Activated naive CD8-positive, alpha-beta T cell treated with anti-CD3 and anti-CD28 coated beads, Interleukin-2, amount 10 ng/mL, durations not matched to agents 7 days and 5 days (primary cell): ENCODE measurements around the gene AIRE. TPM values are rescaled to one million over a fixed set of nuclear protein-coding genes. Genes with fewer than 3 reads are reported as not detected.

Experiments
- ATAC-seq: fragments of 150-1000 bp; cut with Tn5 transposase; one replicate; pipeline ENCODE4 v1.10.0; 2021; ENCODE audit warnings: low read depth, moderate library complexity
- POLR2A ChIA-PET: fragments of 350-600 bp; sonication (Branson Sonifier 250); formaldehyde crosslinking; loops from one replicate; lab custom pipeline; 2021; ENCODE audit warnings: antibody characterized with exemption; lab: Charles Lee
- DNase-seq: peaks from one replicate; pipeline ENCODE4 v3.0.0; 2021
- H3K27ac Mint-ChIP-seq: one replicate; pipeline ENCODE4 v1.8.0; 2022; ENCODE audit warnings: mild to moderate bottlenecking, mixed read lengths
- H3K27me3 Mint-ChIP-seq: one replicate; pipeline ENCODE4 v1.8.0; 2022; ENCODE audit warnings: mild to moderate bottlenecking, moderate library complexity, mixed read lengths
- H3K36me3 Mint-ChIP-seq: one replicate; pipeline ENCODE4 v1.8.0; 2021; ENCODE audit warnings: mild to moderate bottlenecking, mixed read lengths
- H3K4me1 Mint-ChIP-seq: one replicate; pipeline ENCODE4 v1.8.0; 2021; ENCODE audit warnings: mixed read lengths
- H3K4me3 Mint-ChIP-seq: one replicate; pipeline ENCODE4 v1.8.0; 2022; ENCODE audit warnings: mild to moderate bottlenecking, moderate library complexity, mixed read lengths
- H3K9me3 Mint-ChIP-seq: one replicate; pipeline ENCODE4 v1.8.0; 2021; ENCODE audit warnings: mixed read lengths
- total RNA-seq, 2 experiments: library from RNA; stranded (reverse); gene quantifications; one replicate each; pipeline ENCODE4 v1.2.3, GENCODE V29; 2021

AIRE gene
- total RNA-seq, 2 experiments from 2014 or later = not detected

GRCh38 chr21:44260791-44261631 lies 24.7 kb upstream of the AIRE start:
- Mint-ChIP-seq H3K9me3 (no peaks in the 10 kb centered on the region), H3K27ac (no peak overlapping the region), H3K4me3 (no peak overlapping the region), H3K27me3 (no peaks in the 10 kb centered on the region), H3K36me3 (no peaks in the 10 kb centered on the region), H3K4me1 (no peaks in the 10 kb centered on the region)
- ATAC-seq (no peak), DNase-seq (no peak)
- POLR2A ChIA-PET = no interaction called here

- ATAC-seq = no peak
- Mint-ChIP-seq H3K4me1 (no peaks in the 10 kb centered on the region), H3K27me3 (no peaks in the 10 kb centered on the region), H3K4me3 (no peak within 1 kb of the TSS), H3K27ac (no peak within 1 kb of the TSS), H3K36me3 (no peaks in the 10 kb centered on the region), H3K9me3 (no peaks in the 10 kb centered on the region)
- POLR2A ChIA-PET = no interaction called here
- no peak for DNase-seq
These were observed 23.9 kb upstream of the AIRE start, which contains the start of gene DNMT3L for GRCh38 chr21:44261675-44262295. Gene DNMT3L (minus strand): TSS chr21:44261897. CDS start chr21:44261259, 638 bp downstream.

GRCh38 chr21:44262338-44263056 lies 23.2 kb upstream of the AIRE start:
- Mint-ChIP-seq H3K9me3 (no peaks in the 10 kb centered on the region), H3K36me3 (no peaks in the 10 kb centered on the region), H3K4me1 (no peaks in the 10 kb centered on the region), H3K4me3 (no peak overlapping the region), H3K27ac (no peak overlapping the region), H3K27me3 (no peaks in the 10 kb centered on the region)
- POLR2A ChIA-PET = no interaction called here
- ATAC-seq = no peak
- no peak for DNase-seq

GRCh38 chr21:44263221-44263760 lies 22.4 kb upstream of the AIRE start:
- no peaks in the 10 kb centered on the region for H3K9me3 Mint-ChIP-seq
- H3K27ac Mint-ChIP-seq = no peak overlapping the region
- H3K4me1 Mint-ChIP-seq = no peaks in the 10 kb centered on the region
- ATAC-seq (no peak), DNase-seq (no peak)
- no peaks in the 10 kb centered on the region for H3K36me3 Mint-ChIP-seq
- no peak overlapping the region for H3K4me3 Mint-ChIP-seq
- POLR2A ChIA-PET = no interaction called here
- no peaks in the 10 kb centered on the region for H3K27me3 Mint-ChIP-seq

- Mint-ChIP-seq H3K9me3 (no peaks in the 10 kb centered on the region), H3K36me3 (no peaks in the 10 kb centered on the region), H3K4me1 (no peaks in the 10 kb centered on the region), H3K4me3 (no peak overlapping the region), H3K27me3 (no peaks in the 10 kb centered on the region), H3K27ac (no peak overlapping the region)
- no peak for DNase-seq
- POLR2A ChIA-PET = no interaction called here
- no peak for ATAC-seq
These were observed 21.9 kb upstream of the AIRE start for GRCh38 chr21:44263768-44264167.

- no peak for DNase-seq
- Mint-ChIP-seq H3K4me1 (no peaks in the 10 kb centered on the region), H3K4me3 (no peak overlapping the region), H3K36me3 (no peaks in the 10 kb centered on the region), H3K27me3 (no peaks in the 10 kb centered on the region), H3K9me3 (no peaks in the 10 kb centered on the region), H3K27ac (no peak overlapping the region)
- ATAC-seq = no peak
- POLR2A ChIA-PET = no interaction called here
These were observed 19.9 kb upstream of the AIRE start for GRCh38 chr21:44265734-44266270.

- no peak for DNase-seq
- H3K4me3 Mint-ChIP-seq = no peak overlapping the region
- H3K27me3 Mint-ChIP-seq = no peaks in the 10 kb centered on the region
- no peaks in the 10 kb centered on the region for H3K36me3 Mint-ChIP-seq
- no peaks in the 10 kb centered on the region for H3K4me1 Mint-ChIP-seq
- POLR2A ChIA-PET = interaction anchor here (0.7 kb wide), 1 partner anchor 27 kb away, joined by 3 read pairs; no protein-coding TSS in a partner anchor
- no peak overlapping the region for H3K27ac Mint-ChIP-seq
- ATAC-seq = peak; percentile 30
- H3K9me3 Mint-ChIP-seq = no peaks in the 10 kb centered on the region
These were observed 18.0 kb upstream of the AIRE start for GRCh38 chr21:44267655-44268142.

- Mint-ChIP-seq H3K27ac (no peak overlapping the region), H3K27me3 (no peaks in the 10 kb centered on the region), H3K4me3 (no peak overlapping the region), H3K36me3 (no peaks in the 10 kb centered on the region), H3K9me3 (no peaks in the 10 kb centered on the region), H3K4me1 (no peaks in the 10 kb centered on the region)
- POLR2A ChIA-PET = no interaction called here
- DNase-seq (no peak), ATAC-seq (no peak)
These were observed 16.6 kb upstream of the AIRE start for GRCh38 chr21:44269090-44269489.

GRCh38 chr21:44271558-44272283 lies 14.0 kb upstream of the AIRE start:
- peaks cover 10% of the 10 kb centered on the region for H3K27me3 Mint-ChIP-seq
- no peaks in the 10 kb centered on the region for H3K4me1 Mint-ChIP-seq
- POLR2A ChIA-PET = no interaction called here
- no peak for DNase-seq
- no peak overlapping the region for H3K27ac Mint-ChIP-seq
- no peaks in the 10 kb centered on the region for H3K36me3 Mint-ChIP-seq
- no peak overlapping the region for H3K4me3 Mint-ChIP-seq
- no peak for ATAC-seq
- H3K9me3 Mint-ChIP-seq = no peaks in the 10 kb centered on the region

GRCh38 chr21:44272284-44272858 lies 13.3 kb upstream of the AIRE start:
- peaks cover 11% of the 10 kb centered on the region for H3K27me3 Mint-ChIP-seq
- no peaks in the 10 kb centered on the region for H3K4me1 Mint-ChIP-seq
- POLR2A ChIA-PET = no interaction called here
- DNase-seq (no peak), ATAC-seq (no peak)
- H3K4me3 Mint-ChIP-seq = no peak overlapping the region
- H3K36me3 Mint-ChIP-seq = no peaks in the 10 kb centered on the region
- H3K9me3 Mint-ChIP-seq = no peaks in the 10 kb centered on the region
- H3K27ac Mint-ChIP-seq = no peak overlapping the region

GRCh38 chr21:44273046-44273445 lies 12.6 kb upstream of the AIRE start:
- ATAC-seq = no peak
- H3K9me3 Mint-ChIP-seq = no peaks in the 10 kb centered on the region
- POLR2A ChIA-PET = no interaction called here

GRCh38 chr21:44275041-44275440 lies 10.6 kb upstream of the AIRE start:
- Mint-ChIP-seq H3K9me3 (no peaks in the 10 kb centered on the region), H3K4me3 (no peak overlapping the region), H3K36me3 (no peaks in the 10 kb centered on the region), H3K27ac (no peak overlapping the region), H3K4me1 (no peaks in the 10 kb centered on the region), H3K27me3 (peaks cover 16% of the 10 kb centered on the region)
- no peak for DNase-seq
- POLR2A ChIA-PET = no interaction called here
- ATAC-seq = no peak

More at GRCh38 chr21:44273046-44273445, 12.6 kb upstream of the AIRE start:
- Mint-ChIP-seq H3K4me3 (no peak overlapping the region), H3K27me3 (peaks cover 13% of the 10 kb centered on the region), H3K36me3 (no peaks in the 10 kb centered on the region), H3K4me1 (no peaks in the 10 kb centered on the region), H3K27ac (no peak overlapping the region)
- DNase-seq = no peak
